Heart left ventricle (tissue), 16 donors: ENCODE measurements around the gene DHX57. TPM values are rescaled to one million over a fixed set of nuclear protein-coding genes. Genes with fewer than 3 reads are reported as not detected.

Experiments used
- ATAC-seq, 4 donors: fragments of 200-7000 bp; cut with Tn5 transposase; one replicate each; pipeline ENCODE4 v1.9.1; 2020 to 2022; ENCODE audit warnings: moderate library complexity in 4 of 4, mild to moderate bottlenecking in 3 of 4, moderate number of reproducible peaks in 1 of 4
- DNase-seq, 5 donors: peaks; one replicate each; pipeline ENCODE4 v3.0.0-alpha.2; 2020
- H3K27ac ChIP-seq, 12 donors: fragments of 200-600 bp; sonication (generic) in 4 of 12; one replicate each; pipeline versions ENCODE4 v1.5.0 to v1.8.0; 2016 to 2022; ENCODE audit warnings: mild to moderate bottlenecking in 2 of 12
- H3K27me3 ChIP-seq, 9 donors: fragments of 200-600 bp; sonication (generic) in 2 of 9; one replicate each; pipeline versions ENCODE4 v1.5.1 to v1.8.0; 2016 to 2022; ENCODE audit warnings: mild to moderate bottlenecking in 3 of 9
- H3K36me3 ChIP-seq, 9 donors: fragments of 200-600 bp; sonication (generic) in 2 of 9; one replicate each; pipeline versions ENCODE4 v1.5.0 to v1.8.0; 2018 to 2022; ENCODE audit warnings: mild to moderate bottlenecking in 2 of 9
- H3K4me1 ChIP-seq, 12 donors: fragments of 200-600 bp; sonication (generic) in 4 of 12; one replicate each; pipeline versions ENCODE4 v1.5.0 to v1.8.0; 2016 to 2022; ENCODE audit warnings: mild to moderate bottlenecking in 3 of 12
- H3K4me3 ChIP-seq, 12 donors: fragments of 200-600 bp; sonication (generic) in 4 of 12; one replicate each; pipeline versions ENCODE4 v1.5.0 to v1.8.0; 2017 to 2022; ENCODE audit warnings: mild to moderate bottlenecking in 9 of 12, moderate library complexity in 4 of 12
- H3K9me3 ChIP-seq, 12 donors: fragments of 200-600 bp; sonication (generic) in 4 of 12; one replicate each; pipeline versions ENCODE4 v1.5.0 to v1.8.0; 2016 to 2022; ENCODE audit warnings: mild to moderate bottlenecking in 1 of 12
- CTCF ChIP-seq, 12 donors: fragments of 200-600 bp; sonication (generic) in 4 of 12; IDR thresholded peaks; one replicate each; pipeline versions ENCODE4 v1.5.0 to v1.8.0; 2018 to 2022; ENCODE audit warnings: antibody characterized with exemption in 12 of 12, mild to moderate bottlenecking in 5 of 12
- POLR2A ChIP-seq, 2 donors: fragments of 450-650 bp; IDR thresholded peaks; one replicate each; pipeline ENCODE4 v1.6.1; 2017; ENCODE audit warnings: antibody characterized with exemption in 2 of 2, mild to moderate bottlenecking in 2 of 2, moderate library complexity in 2 of 2
- WGBS, 4 donors: extraction: QIAGEN DNeasy Blood & Tissue Kit in 2 of 4; methylation state at CpG; one replicate each; pipeline versions ENCODE4 v1.1.5 to v1.1.7; 2013 to 2018; 5-methylcytosine and 5-hydroxymethylcytosine counted together
- intact Hi-C, 10 donors: fragments of 100-400 bp; cut with DNase I; formaldehyde crosslinking; loops; one replicate each; pipeline versions ENCODE4 v1.11.1 to v1.14.2; 2022
- polyA plus RNA-seq, 2 donors: library from polyadenylated mRNA; stranded (reverse); fragments of 200-250 nt; gene quantifications; one replicate each; pipeline ENCODE4 v1.2.3, GENCODE V29; 2013
- total RNA-seq, 9 donors: library from RNA; depleted of rRNA in 2 of 9; stranded (reverse); fragments of >200 nt in 2 of 9; fragmentation: NEBNext Ultra II Directional in 3 of 9; extraction: Animal tissue kit (Norgen Biotek cat#: 25700) in 3 of 9; gene quantifications; one replicate each; pipeline versions ENCODE4 v1.1.0 to v1.2.4, GENCODE V29; 2016 to 2023
- donor health status: ischemic (EF 13 %, LVEDD 7.1; RV severe dilation, severe dysfunction).
- donor health status: healthy with polysubstance abuse.
- donor health status: DM: no; HTN: yes; CAD: no.
- donor health status: DM: no; HTN: no; CAD: no.
- donor health status: ischemic (EF 25% LVEDD 6.9; RV normal size, moderate dysfunction).
- donor health status: ischemic (EF 25% LVEDD 5.7; RV mildly dilated, moderate dysfunction).
- donor health status: healthy.
- donor health status: DM: yes; HTN: yes; CAD: no.
- donor health status: ischemic (EF 35%, LVEDD 5.7; RV mildly dilated, moderate dysfunction).
- donor health status: nonischemic (EF 11% LVEDD 7.7; RV severe dilation, severe dysfunction).
- donor health status: DM: yes; HTN: yes; CAD: no.
- donor health status: PGD.
- donor health status: ischemic (EF 29% LVEDD 5.4; RV normal size, mild dysfunction).
- donor health status: nonischemic (EF 23%, LVEDD 6.1; RV moderate dilation, normal function).

Gene DHX57
- total and polyA plus RNA-seq, 11 donors = 4.1 to 15.0 (median 9.4) TPM

GRCh38 chr2:38922389-38922788 is 46.7 kb upstream of the DHX57 start:
- Histone ChIP-seq H3K4me3 (no peak overlapping the region), H3K4me1 (peaks cover 0 to 3% (median 0%) of the 10 kb centered on the region in 12 donors), H3K36me3 (no peaks in the 10 kb centered on the region), H3K9me3 (no peaks in the 10 kb centered on the region), H3K27me3 (no peaks in the 10 kb centered on the region), H3K27ac (no peak overlapping the region)
- intact Hi-C loops = no loop called here
- DNase-seq (no peak), ATAC-seq (no peak)
- TF ChIP-seq POLR2A (IDR thresholded peaks at IDR 0.05) (no peak), CTCF (IDR thresholded peaks at IDR 0.05) (no peak)
- 89 to 96% (median 92%) methylated on average over 4 of the region's 4 CpGs for WGBS, 4 donors

GRCh38 chr2:38912619-38913018 is 36.9 kb upstream of the DHX57 start:
- H3K4me1 ChIP-seq = peaks cover 0 to 5% (median 0%) of the 10 kb centered on the region in 12 donors

GRCh38 chr2:38911191-38911590 is 35.5 kb upstream of the DHX57 start:
- no peaks in the 10 kb centered on the region for H3K36me3 ChIP-seq
- intact Hi-C loops = no loop called here
- no peak for DNase-seq
- TF ChIP-seq CTCF (IDR thresholded peaks at IDR 0.05) (no peak), POLR2A (IDR thresholded peaks at IDR 0.05) (no peak)
- no peak overlapping the region for H3K4me3 ChIP-seq
- ATAC-seq = no peak
- WGBS, 4 donors = 91 to 92% (median 91%) methylated on average over 1 of the region's 1 CpG
- H3K4me1 ChIP-seq = peaks cover 0 to 5% (median 0%) of the 10 kb centered on the region in 12 donors
- H3K27ac ChIP-seq = no peak overlapping the region
- no peaks in the 10 kb centered on the region for H3K9me3 ChIP-seq
- no peaks in the 10 kb centered on the region for H3K27me3 ChIP-seq

More at GRCh38 chr2:38912619-38913018, 36.9 kb upstream of the DHX57 start:
- H3K27me3 ChIP-seq = no peaks in the 10 kb centered on the region
- TF ChIP-seq POLR2A (IDR thresholded peaks at IDR 0.05) (no peak), CTCF (IDR thresholded peaks at IDR 0.05) (no peak)
- intact Hi-C loops = no loop called here
- no peaks in the 10 kb centered on the region for H3K9me3 ChIP-seq
- no peak overlapping the region for H3K27ac ChIP-seq
- H3K4me3 ChIP-seq = no peak overlapping the region
- H3K36me3 ChIP-seq = no peaks in the 10 kb centered on the region
- WGBS, 4 donors = 64 to 98% (median 85%) methylated on average over 1 of the region's 1 CpG
- DNase-seq = no peak
- no peak for ATAC-seq

GRCh38 chr2:38909872-38910271 is 34.1 kb upstream of the DHX57 start:
- no peak for ATAC-seq
- peaks cover 0 to 5% (median 0%) of the 10 kb centered on the region in 12 donors for H3K4me1 ChIP-seq
- 82 to 95% (median 85%) methylated on average over 1 of the region's 1 CpG for WGBS, 4 donors
- TF ChIP-seq POLR2A (IDR thresholded peaks at IDR 0.05) = no peak
- TF ChIP-seq CTCF (IDR thresholded peaks at IDR 0.05) = no peak
- no peaks in the 10 kb centered on the region for H3K36me3 ChIP-seq
- H3K4me3 ChIP-seq = no peak overlapping the region
- no peaks in the 10 kb centered on the region for H3K9me3 ChIP-seq
- intact Hi-C loops = no loop called here
- no peaks in the 10 kb centered on the region for H3K27me3 ChIP-seq
- DNase-seq = no peak
- H3K27ac ChIP-seq = no peak overlapping the region
